Activated naive CD4-positive, alpha-beta T cell treated with anti-CD3 and anti-CD28 coated beads for 36 hours (primary cell): Measurements from ENCODE around the gene ULK2. TPM values are rescaled to one million over a fixed set of nuclear protein-coding genes. Genes with fewer than 3 reads are reported as not detected.
A peak's percentile ranks its signal among the peaks of the same experiment; 100 is the strongest.
"Not testable (repeated sequence)": the region's sequence is repeated elsewhere in the genome, so short reads cannot be mapped to it uniquely, and the experiment has no call there.

Source experiments
- CTCF ChIA-PET: fragments of 350-600 bp; sonication (Branson Sonifier 250); formaldehyde crosslinking; loops from one replicate; lab custom pipeline; 2021; ENCODE audit warnings: antibody characterized with exemption; lab: Charles Lee
- DNase-seq: peaks from one replicate; pipeline ENCODE4 v3.0.0-alpha.2; 2020
- H3K27ac Mint-ChIP-seq: one replicate; pipeline ENCODE4 v1.8.0; 2021; ENCODE audit warnings: mild to moderate bottlenecking, mixed read lengths
- H3K27me3 Mint-ChIP-seq: one replicate; pipeline ENCODE4 v1.8.0; 2021; ENCODE audit warnings: low read depth, mixed read lengths
- H3K36me3 Mint-ChIP-seq: one replicate; pipeline ENCODE4 v1.8.0; 2021; ENCODE audit warnings: low read depth, mixed read lengths
- H3K4me1 Mint-ChIP-seq: one replicate; pipeline ENCODE4 v1.8.0; 2021; ENCODE audit warnings: low read depth, mixed read lengths
- H3K4me3 Mint-ChIP-seq: one replicate; pipeline ENCODE4 v1.8.0; 2021; ENCODE audit warnings: mild to moderate bottlenecking, moderate library complexity, mixed read lengths
- H3K9me3 Mint-ChIP-seq: one replicate; pipeline ENCODE4 v1.8.0; 2021; ENCODE audit warnings: mixed read lengths
- intact Hi-C: fragments of 100-400 bp; cut with micrococcal nuclease; formaldehyde crosslinking; loops from one replicate; pipeline ENCODE4 v1.15.1; 2023
- total RNA-seq, 2 experiments: library from RNA; stranded (reverse); gene quantifications; one replicate each; pipeline ENCODE4 v1.2.3, GENCODE V29; 2021

The ULK2 gene
- total RNA-seq, 2 experiments from 2014 or later, result 10.2 to 10.3 TPM

GRCh38 chr17:19780846-19781245, 86.9 kb downstream of the ULK2 start:
- intact Hi-C loops, result no loop called here
- H3K4me1 Mint-ChIP-seq, result peaks cover 4% of the 10 kb centered on the region
- no peaks in the 10 kb centered on the region for H3K9me3 Mint-ChIP-seq
- H3K27me3 Mint-ChIP-seq, result no peaks in the 10 kb centered on the region
- CTCF ChIA-PET, result interaction anchor here (1.2 to 1.5 kb wide), 2 partner anchors 15 to 18 kb away, joined by 3 to 6 read pairs; no protein-coding TSS in a partner anchor
- H3K36me3 Mint-ChIP-seq, result peaks cover 20% of the 10 kb centered on the region
- no peak overlapping the region for H3K27ac Mint-ChIP-seq
- no peak for DNase-seq
- H3K4me3 Mint-ChIP-seq, result no peak overlapping the region

GRCh38 chr17:19773534-19773933, 94.2 kb downstream of the ULK2 start:
- Mint-ChIP-seq H3K27me3 (no peaks in the 10 kb centered on the region), H3K36me3 (peaks cover 13% of the 10 kb centered on the region), H3K4me1 (peaks cover 59% of the 10 kb centered on the region), H3K27ac (no peak overlapping the region), H3K9me3 (no peaks in the 10 kb centered on the region), H3K4me3 (no peak overlapping the region)
- DNase-seq, result no peak
- CTCF ChIA-PET, result interaction anchor here (0.9 to 3.4 kb wide), 2 partner anchors 11 to 12 kb away, joined by 3 to 18 read pairs; no protein-coding TSS in a partner anchor
- intact Hi-C loops, result loop anchor here (2.0 to 5.0 kb wide), 3 partner anchors 27 to 94 kb away; partner anchors contain the start of gene ULK2

GRCh38 chr17:19771971-19772630, 95.6 kb downstream of the ULK2 start:
- peak overlapping the region; percentile 73 for H3K27ac Mint-ChIP-seq
- no peaks in the 10 kb centered on the region for H3K27me3 Mint-ChIP-seq
- H3K36me3 Mint-ChIP-seq, result peaks cover 9% of the 10 kb centered on the region
- H3K4me3 Mint-ChIP-seq, result peak overlapping the region; percentile 25
- DNase-seq, result peak; percentile 70
- intact Hi-C loops, result loop anchor here (1.0 to 5.0 kb wide), 4 partner anchors 29 to 205 kb away; partner anchors contain the start of genes AKAP10 and ULK2
- peaks cover 70% of the 10 kb centered on the region for H3K4me1 Mint-ChIP-seq
- H3K9me3 Mint-ChIP-seq, result no peaks in the 10 kb centered on the region
- CTCF ChIA-PET, result interaction anchor here (0.7 to 3.4 kb wide), 6 partner anchors 10 to 306 kb away, joined by 3 to 18 read pairs (median 3); no protein-coding TSS in a partner anchor

- Mint-ChIP-seq H3K4me1 (peaks cover 76% of the 10 kb centered on the region), H3K27ac (peak overlapping the region; percentile 73), H3K36me3 (peaks cover 4% of the 10 kb centered on the region), H3K27me3 (no peaks in the 10 kb centered on the region), H3K9me3 (no peaks in the 10 kb centered on the region), H3K4me3 (peak overlapping the region; percentile 19)
- intact Hi-C loops, result loop anchor here (5.0 kb wide), 1 partner anchor 96 kb away; the partner anchor contains the start of gene ULK2
- CTCF ChIA-PET, result interaction anchor here (1.0 to 3.4 kb wide), 4 partner anchors 9 to 258 kb away, joined by 3 to 18 read pairs (median 4); no protein-coding TSS in a partner anchor
- DNase-seq, result no peak
Observed at GRCh38 chr17:19770985-19771735, 96.6 kb downstream of the ULK2 start.

GRCh38 chr17:19769946-19770652, 97.6 kb downstream of the ULK2 start:
- Mint-ChIP-seq H3K9me3 (no peaks in the 10 kb centered on the region), H3K27me3 (no peaks in the 10 kb centered on the region), H3K4me1 (peaks cover 71% of the 10 kb centered on the region), H3K27ac (peak overlapping the region; percentile 75), H3K4me3 (no peak overlapping the region), H3K36me3 (peaks cover 4% of the 10 kb centered on the region)
- intact Hi-C loops, result loop anchor here (5.0 kb wide), 4 partner anchors 97 to 393 kb away; partner anchors contain the start of genes MAPK7 and ULK2
- CTCF ChIA-PET, result interaction anchor here (1.0 kb wide), 1 partner anchor 257 kb away, joined by 4 read pairs; no protein-coding TSS in a partner anchor
- no peak for DNase-seq

- peak; percentile 48 for DNase-seq
- CTCF ChIA-PET, result interaction anchor here (1.3 kb wide), 1 partner anchor 96 kb away, joined by 3 read pairs; no protein-coding TSS in a partner anchor
- H3K4me1 Mint-ChIP-seq, result peaks cover 60% of the 10 kb centered on the region
- H3K36me3 Mint-ChIP-seq, result peaks cover 1% of the 10 kb centered on the region
- H3K9me3 Mint-ChIP-seq, result no peaks in the 10 kb centered on the region
- intact Hi-C loops, result loop anchor here (5.0 kb wide), 3 partner anchors 176 to 391 kb away; partner anchors contain the start of gene MAPK7
- H3K4me3 Mint-ChIP-seq, result peak overlapping the region; percentile 17
- H3K27me3 Mint-ChIP-seq, result no peaks in the 10 kb centered on the region
- peak overlapping the region; percentile 73 for H3K27ac Mint-ChIP-seq
Observed at GRCh38 chr17:19768046-19768782, 99.5 kb downstream of the ULK2 start.

GRCh38 chr17:19766421-19767270, 101.1 kb downstream of the ULK2 start:
- Mint-ChIP-seq H3K36me3 (no peaks in the 10 kb centered on the region), H3K27me3 (no peaks in the 10 kb centered on the region), H3K27ac (peak overlapping the region; percentile 34), H3K9me3 (no peaks in the 10 kb centered on the region), H3K4me1 (peaks cover 45% of the 10 kb centered on the region), H3K4me3 (no peak overlapping the region)
- CTCF ChIA-PET, result interaction anchor here (0.7 to 6.1 kb wide), 33 partner anchors 9 to 404 kb away, joined by 3 to 75 read pairs (median 4); partner anchors contain the start of genes ALDH3A2, B9D1 and SLC47A1
- intact Hi-C loops, result loop anchor here (1.0 to 5.0 kb wide), 7 partner anchors 22 to 404 kb away; partner anchors contain the start of genes ALDH3A2, B9D1 and MAPK7
- DNase-seq, result peak; percentile 87

- no peak for DNase-seq
- intact Hi-C loops, result loop anchor here (1.0 to 5.0 kb wide), 7 partner anchors 21 to 403 kb away; partner anchors contain the start of genes ALDH3A2, B9D1 and MAPK7
- Mint-ChIP-seq H3K36me3 (no peaks in the 10 kb centered on the region), H3K27ac (no peak overlapping the region), H3K9me3 (no peaks in the 10 kb centered on the region), H3K4me1 (peaks cover 38% of the 10 kb centered on the region), H3K27me3 (no peaks in the 10 kb centered on the region), H3K4me3 (no peak overlapping the region)
- CTCF ChIA-PET, result interaction anchor here (0.7 to 6.1 kb wide), 25 partner anchors 10 to 403 kb away, joined by 3 to 75 read pairs (median 4); partner anchors contain the start of genes ALDH3A2, B9D1 and SLC47A1
Observed at GRCh38 chr17:19766016-19766415, 101.7 kb downstream of the ULK2 start.

- intact Hi-C loops, result loop anchor here (5.0 kb wide), 1 partner anchor 42 kb away; no protein-coding TSS in a partner anchor
- not testable (repeated sequence) for DNase-seq, H3K27ac Mint-ChIP-seq
Observed at GRCh38 chr17:19763991-19764390, 103.7 kb downstream of the ULK2 start.

GRCh38 chr17:19763416-19763815, 104.3 kb downstream of the ULK2 start:
- Mint-ChIP-seq H3K4me3 (no peak overlapping the region), H3K9me3 (no peaks in the 10 kb centered on the region), H3K4me1 (peaks cover 19% of the 10 kb centered on the region), H3K27me3 (no peaks in the 10 kb centered on the region), H3K36me3 (no peaks in the 10 kb centered on the region), H3K27ac (no peak overlapping the region)
- intact Hi-C loops, result loop anchor here (5.0 kb wide), 1 partner anchor 41 kb away; no protein-coding TSS in a partner anchor
- CTCF ChIA-PET, result interaction anchor here (1.1 to 6.1 kb wide), 18 partner anchors 9 to 401 kb away, joined by 3 to 75 read pairs (median 6); partner anchors contain the start of genes ALDH3A2, B9D1 and MAPK7
- no peak for DNase-seq

More at GRCh38 chr17:19763991-19764390, 103.7 kb downstream of the ULK2 start:
- not testable (repeated sequence) for H3K4me3 Mint-ChIP-seq, H3K36me3 Mint-ChIP-seq, H3K27me3 Mint-ChIP-seq, H3K9me3 Mint-ChIP-seq
- CTCF ChIA-PET, result interaction anchor here (0.5 to 6.1 kb wide), 11 partner anchors 13 to 401 kb away, joined by 3 to 75 read pairs (median 4); partner anchors contain the start of genes ALDH3A2 and B9D1
- H3K4me1 Mint-ChIP-seq, result peaks cover 22% of the 10 kb centered on the region
